Measurements from ENCODE around the gene TIMM13. TPM values are rescaled to one million over a fixed set of nuclear protein-coding genes. Genes with fewer than 3 reads are reported as not detected.

Gene TIMM13
- total RNA-seq, 2 donors from 2014 or later: 19.4 to 23.4 TPM

- Histone ChIP-seq H3K27ac (peak overlapping the region in 1 of 2 donors; percentile 87), H3K9me3 (no peaks in the 10 kb centered on the region), H3K27me3 (replicated peaks; ENCODE audit: insufficient read depth) (no peaks in the 10 kb centered on the region), H3K36me3 (peaks cover 12% of the 10 kb centered on the region), H3K4me3 (peak overlapping the region; percentile 79), H3K4me1 (ENCODE audit: control insufficient read depth in 1 of 2, low read depth in 2 of 2) (peaks cover 8 to 34% of the 10 kb centered on the region in 2 donors)
- no peak for TF ChIP-seq CTCF (IDR thresholded peaks at IDR 0.05)
- DNase-seq (ENCODE audit: low spot score) (no peak), ATAC-seq (ENCODE audit: insufficient number of reproducible peaks, low FRiP score, low read depth) (no peak)
Observed at GRCh38 chr19:2428756-2429711, 1.6 kb upstream of the TIMM13 start.

GRCh38 chr19:2428321-2428690, 920 bp upstream of the TIMM13 start:
- Histone ChIP-seq H3K4me1 (ENCODE audit: control insufficient read depth in 1 of 2, low read depth in 2 of 2) (peaks cover 8 to 34% of the 10 kb centered on the region in 2 donors), H3K4me3 (peak overlapping the region; percentile 79), H3K36me3 (peaks cover 11% of the 10 kb centered on the region), H3K9me3 (no peaks in the 10 kb centered on the region), H3K27me3 (replicated peaks; ENCODE audit: insufficient read depth) (no peaks in the 10 kb centered on the region), H3K27ac (peak overlapping the region; percentile 85 to 87)
- DNase-seq (ENCODE audit: low spot score) (no peak), ATAC-seq (ENCODE audit: insufficient number of reproducible peaks, low FRiP score, low read depth) (no peak)
- no peak for TF ChIP-seq CTCF (IDR thresholded peaks at IDR 0.05)

- Histone ChIP-seq H3K27ac (peak overlapping the region; percentile 85 to 87), H3K36me3 (peaks cover 11% of the 10 kb centered on the region)
Observed at GRCh38 chr19:2426611-2427428, 566 bp downstream of the TIMM13 start.

GRCh38 chr19:2425622-2426581, 1.5 kb downstream of the TIMM13 start:
- ATAC-seq (ENCODE audit: insufficient number of reproducible peaks, low FRiP score, low read depth) (no peak), DNase-seq (ENCODE audit: low spot score) (no peak)
- peaks cover 8 to 34% of the 10 kb centered on the region in 2 donors for H3K4me1 ChIP-seq (ENCODE audit: control insufficient read depth in 1 of 2, low read depth in 2 of 2)
- no peak for TF ChIP-seq CTCF (IDR thresholded peaks at IDR 0.05)
- peaks cover 6% of the 10 kb centered on the region for H3K36me3 ChIP-seq
- peak overlapping the region; percentile 79 for H3K4me3 ChIP-seq
- no peaks in the 10 kb centered on the region for H3K9me3 ChIP-seq
- H3K27me3 ChIP-seq (replicated peaks; ENCODE audit: insufficient read depth): no peaks in the 10 kb centered on the region
- H3K27ac ChIP-seq: no peak overlapping the region

More at GRCh38 chr19:2426611-2427428, 566 bp downstream of the TIMM13 start:
- Histone ChIP-seq H3K4me3 (peak overlapping the region; percentile 79), H3K9me3 (no peaks in the 10 kb centered on the region), H3K4me1 (ENCODE audit: control insufficient read depth in 1 of 2, low read depth in 2 of 2) (peaks cover 8 to 34% of the 10 kb centered on the region in 2 donors), H3K27me3 (replicated peaks; ENCODE audit: insufficient read depth) (no peaks in the 10 kb centered on the region)
- DNase-seq (ENCODE audit: low spot score) (no peak), ATAC-seq (ENCODE audit: insufficient number of reproducible peaks, low FRiP score, low read depth) (no peak)
- no peak for TF ChIP-seq CTCF (IDR thresholded peaks at IDR 0.05)

Measured in thoracic aorta (tissue), 2 donors.